ENCODE results near the gene DUSP18.
"Not testable (repeated sequence)": the region's sequence is repeated elsewhere in the genome, so short reads cannot be mapped to it uniquely, and the experiment has no call there.

The DUSP18 gene

GRCh38 chr22:30687358-30687757 is 19.7 kb upstream of the DUSP18 start:
- Histone ChIP-seq H3K27ac (no peak overlapping the region), H3K9me3 (no peaks in the 10 kb centered on the region), H3K27me3 (no peaks in the 10 kb centered on the region), H3K4me1 (no peaks in the 10 kb centered on the region), H3K36me3 (no peaks in the 10 kb centered on the region), H3K4me3 (no peak overlapping the region)
- DNase-seq: no peak
- intact Hi-C loops (cut with DNase I; ENCODE audit: low total_unique reads): no loop called here
- TF ChIP-seq CTCF (IDR thresholded peaks at IDR 0.05): no peak

GRCh38 chr22:30685178-30685577 is 17.5 kb upstream of the DUSP18 start:
- no peak for TF ChIP-seq CTCF (IDR thresholded peaks at IDR 0.05)
- H3K4me3 ChIP-seq: no peak overlapping the region

GRCh38 chr22:30681831-30682230 is 14.2 kb upstream of the DUSP18 start:
- no peak for DNase-seq
- Histone ChIP-seq H3K36me3 (no peaks in the 10 kb centered on the region), H3K27me3 (peaks cover 0 to 10% of the 10 kb centered on the region in 2 donors), H3K27ac (no peak overlapping the region), H3K9me3 (no peaks in the 10 kb centered on the region), H3K4me1 (no peaks in the 10 kb centered on the region), H3K4me3 (no peak overlapping the region)
- no peak for TF ChIP-seq CTCF (IDR thresholded peaks at IDR 0.05)
- intact Hi-C loops (cut with DNase I; ENCODE audit: low total_unique reads): no loop called here

More at GRCh38 chr22:30685178-30685577, 17.5 kb upstream of the DUSP18 start:
- no peaks in the 10 kb centered on the region for H3K36me3 ChIP-seq
- H3K9me3 ChIP-seq: no peaks in the 10 kb centered on the region
- H3K27me3 ChIP-seq: peaks cover 0 to 1% of the 10 kb centered on the region in 2 donors
- H3K4me1 ChIP-seq: no peaks in the 10 kb centered on the region
- intact Hi-C loops (cut with DNase I; ENCODE audit: low total_unique reads): no loop called here
- no peak for DNase-seq
- H3K27ac ChIP-seq: no peak overlapping the region

GRCh38 chr22:30680991-30681770 is 13.5 kb upstream of the DUSP18 start:
- H3K27me3 ChIP-seq: peaks cover 0 to 17% of the 10 kb centered on the region in 2 donors
- intact Hi-C loops (cut with DNase I; ENCODE audit: low total_unique reads): no loop called here
- TF ChIP-seq CTCF (IDR thresholded peaks at IDR 0.05): no peak
- no peaks in the 10 kb centered on the region for H3K36me3 ChIP-seq
- H3K4me1 ChIP-seq: no peaks in the 10 kb centered on the region
- no peaks in the 10 kb centered on the region for H3K9me3 ChIP-seq
- no peak overlapping the region for H3K4me3 ChIP-seq
- no peak for DNase-seq
- H3K27ac ChIP-seq: no peak overlapping the region

- DNase-seq; H3K27ac ChIP-seq; intact Hi-C loops (cut with DNase I; ENCODE audit: low total_unique reads); H3K4me3 ChIP-seq; H3K4me1 ChIP-seq; H3K9me3 ChIP-seq; H3K36me3 ChIP-seq: not testable (repeated sequence)
- H3K27me3 ChIP-seq: peaks cover 0 to 24% of the 10 kb centered on the region in 2 donors
Observed at GRCh38 chr22:30679895-30680690, 12.4 kb upstream of the DUSP18 start.

- H3K4me3 ChIP-seq; H3K36me3 ChIP-seq; DNase-seq; H3K27ac ChIP-seq; H3K9me3 ChIP-seq; H3K4me1 ChIP-seq; intact Hi-C loops (cut with DNase I; ENCODE audit: low total_unique reads): not testable (repeated sequence)
- peaks cover 0 to 28% of the 10 kb centered on the region in 2 donors for H3K27me3 ChIP-seq
Observed at GRCh38 chr22:30676565-30676964, 8.9 kb upstream of the DUSP18 start.

Data from tibial artery (tissue), 4 donors.